RWPE1 (cell line): ENCODE results near the gene DNAH1.

ENCODE experiments used
- CTCF ChIA-PET: fragments of 350-600 bp; sonication (Branson Sonifier 250); formaldehyde crosslinking; extraction: SDS; loops from one replicate; lab custom pipeline; 2021; lab: Yijun Ruan, JAX
- POLR2A ChIA-PET: fragments of 400-600 bp; formaldehyde crosslinking; extraction: SDS; loops from one replicate; lab custom pipeline; 2020; ENCODE audit warnings: antibody characterized with exemption; ENCODE audit not compliant: low non-redundant PET; lab: Yijun Ruan, JAX
- DNase-seq: peaks from one replicate; pipeline ENCODE4 v3.0.0; 2012; ENCODE audit warnings: low spot score
- H3K27ac ChIP-seq: fragments of 450-650 bp; 2 replicates; pipeline ENCODE4 v1.5.1; 2017
- TF ChIP-seq, protein P1 (sequence below): fragments of 450-650 bp; conservative IDR thresholded peaks from 2 replicates; pipeline ENCODE4 v1.5.1; 2017; ENCODE audit warnings: low read depth, mild to moderate bottlenecking

Gene DNAH1

DNA sequence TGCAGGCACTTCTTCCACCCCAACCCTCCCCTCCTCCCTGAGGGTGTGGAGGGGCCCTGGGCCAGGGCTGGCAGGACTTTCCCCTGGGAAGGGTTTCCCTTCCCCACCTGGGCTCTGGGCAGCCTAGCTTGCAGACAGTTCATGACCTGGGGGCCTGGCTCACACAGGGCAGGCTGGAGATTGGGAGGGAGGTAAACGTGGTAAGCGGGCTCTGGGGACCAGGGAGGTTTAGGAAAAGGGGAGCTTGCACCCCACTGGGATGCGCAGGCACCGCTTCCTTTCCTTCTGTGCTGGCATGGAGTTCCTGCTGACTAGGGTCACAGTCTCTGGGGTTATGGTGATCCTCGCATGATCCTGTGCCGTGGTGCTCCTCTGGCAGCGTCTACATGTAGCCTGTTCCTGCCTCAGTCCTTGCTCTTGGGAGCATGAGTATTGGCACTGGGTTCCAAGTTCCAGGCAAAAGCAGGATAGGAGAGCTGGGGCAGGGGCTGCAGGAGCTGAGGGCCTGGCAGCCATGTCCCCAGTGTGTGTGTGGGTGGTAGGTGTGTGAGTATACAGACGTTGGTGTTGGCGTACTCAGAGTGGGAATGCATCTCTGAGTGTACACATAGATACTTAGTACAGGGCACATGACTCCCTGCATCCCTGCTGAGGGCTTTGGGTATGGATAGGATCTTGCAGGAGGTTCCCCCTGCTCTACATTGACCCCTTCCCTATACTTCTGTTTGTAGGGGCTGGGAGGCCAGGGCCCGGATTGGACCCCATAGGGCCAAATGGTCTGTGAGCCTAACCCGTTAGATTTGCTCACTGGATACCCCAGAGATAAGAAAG lies 21.6 kb upstream of the DNAH1 start:
- no peak overlapping the region for H3K27ac ChIP-seq
- ChIA-PET POLR2A (no interaction called here), CTCF (interaction anchor here (0.6 kb wide), 1 partner anchor 34 kb away, joined by 3 read pairs; no protein-coding TSS in a partner anchor)
- no peak for DNase-seq
- TF ChIP-seq, protein P1, sequence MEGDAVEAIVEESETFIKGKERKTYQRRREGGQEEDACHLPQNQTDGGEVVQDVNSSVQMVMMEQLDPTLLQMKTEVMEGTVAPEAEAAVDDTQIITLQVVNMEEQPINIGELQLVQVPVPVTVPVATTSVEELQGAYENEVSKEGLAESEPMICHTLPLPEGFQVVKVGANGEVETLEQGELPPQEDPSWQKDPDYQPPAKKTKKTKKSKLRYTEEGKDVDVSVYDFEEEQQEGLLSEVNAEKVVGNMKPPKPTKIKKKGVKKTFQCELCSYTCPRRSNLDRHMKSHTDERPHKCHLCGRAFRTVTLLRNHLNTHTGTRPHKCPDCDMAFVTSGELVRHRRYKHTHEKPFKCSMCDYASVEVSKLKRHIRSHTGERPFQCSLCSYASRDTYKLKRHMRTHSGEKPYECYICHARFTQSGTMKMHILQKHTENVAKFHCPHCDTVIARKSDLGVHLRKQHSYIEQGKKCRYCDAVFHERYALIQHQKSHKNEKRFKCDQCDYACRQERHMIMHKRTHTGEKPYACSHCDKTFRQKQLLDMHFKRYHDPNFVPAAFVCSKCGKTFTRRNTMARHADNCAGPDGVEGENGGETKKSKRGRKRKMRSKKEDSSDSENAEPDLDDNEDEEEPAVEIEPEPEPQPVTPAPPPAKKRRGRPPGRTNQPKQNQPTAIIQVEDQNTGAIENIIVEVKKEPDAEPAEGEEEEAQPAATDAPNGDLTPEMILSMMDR, result no peak

- no peak for DNase-seq
- POLR2A ChIA-PET, result no interaction called here
- CTCF ChIA-PET, result no interaction called here
- H3K27ac ChIP-seq, result no peak overlapping the region
- TF ChIP-seq, protein P1, result no peak
Measured at GRCh38 chr3:52295671-52296208, 20.4 kb upstream of the DNAH1 start.

- H3K27ac ChIP-seq, result no peak overlapping the region
- no peak for DNase-seq
- CTCF ChIA-PET, result interaction anchor here (0.8 kb wide), 1 partner anchor 42 kb away, joined by 3 read pairs; no protein-coding TSS in a partner anchor
- TF ChIP-seq, protein P1, result no peak
- POLR2A ChIA-PET, result no interaction called here
Measured at GRCh38 chr3:52297242-52298148, 18.6 kb upstream of the DNAH1 start.

DNA sequence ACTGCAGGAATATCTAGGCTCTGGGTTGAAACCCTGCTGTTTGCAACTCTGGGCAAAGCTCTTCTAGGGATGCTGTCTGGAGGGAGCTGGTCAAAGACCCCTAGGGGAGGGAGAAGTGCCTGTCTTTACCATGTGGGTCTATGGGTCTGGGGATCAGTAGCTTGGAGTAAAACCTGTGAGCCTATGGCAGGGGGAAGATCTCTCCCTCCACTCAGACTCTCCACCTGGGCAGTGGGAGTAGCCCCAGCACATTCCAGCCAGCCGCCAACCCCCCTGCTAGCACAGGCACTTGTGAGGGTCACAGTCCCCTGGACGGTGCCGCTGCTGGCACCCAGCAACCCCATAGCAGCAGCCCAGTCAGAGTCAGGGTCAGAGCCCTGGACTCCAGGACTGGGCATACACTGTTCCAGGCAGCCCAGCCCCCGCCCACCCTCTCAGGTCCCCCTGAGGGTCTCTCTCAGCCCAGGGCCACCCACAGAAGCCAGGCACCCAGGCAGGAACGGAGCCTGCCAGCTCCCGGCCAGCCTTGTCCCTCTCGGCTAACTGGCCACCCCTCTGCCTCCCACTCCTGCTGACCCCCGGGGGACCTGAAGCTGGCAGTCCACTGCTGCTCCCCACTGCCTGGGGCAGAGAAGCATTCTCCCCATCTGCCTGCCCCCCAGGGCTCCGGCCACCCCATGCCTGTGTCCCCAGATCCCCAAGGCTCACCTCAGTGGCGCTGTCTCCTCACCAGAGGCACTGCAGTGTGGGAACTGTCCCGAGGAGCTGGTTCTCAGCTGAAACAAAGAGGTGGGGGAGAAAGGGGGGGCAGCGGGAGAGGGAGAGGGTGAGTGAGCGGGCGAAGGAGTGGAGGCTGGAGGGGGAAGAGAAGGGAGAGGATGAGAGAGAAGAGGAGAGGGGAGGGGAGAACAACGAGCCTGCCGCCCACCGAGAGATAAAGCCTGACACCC lies 17.7 kb upstream of the DNAH1 start:
- TF ChIP-seq, protein P1, result no peak
- ChIA-PET CTCF (no interaction called here), POLR2A (interaction anchor here (0.6 kb wide), 1 partner anchor 64 kb away, joined by 3 read pairs; no protein-coding TSS in a partner anchor)
- H3K27ac ChIP-seq, result no peak overlapping the region
- no peak for DNase-seq

DNA sequence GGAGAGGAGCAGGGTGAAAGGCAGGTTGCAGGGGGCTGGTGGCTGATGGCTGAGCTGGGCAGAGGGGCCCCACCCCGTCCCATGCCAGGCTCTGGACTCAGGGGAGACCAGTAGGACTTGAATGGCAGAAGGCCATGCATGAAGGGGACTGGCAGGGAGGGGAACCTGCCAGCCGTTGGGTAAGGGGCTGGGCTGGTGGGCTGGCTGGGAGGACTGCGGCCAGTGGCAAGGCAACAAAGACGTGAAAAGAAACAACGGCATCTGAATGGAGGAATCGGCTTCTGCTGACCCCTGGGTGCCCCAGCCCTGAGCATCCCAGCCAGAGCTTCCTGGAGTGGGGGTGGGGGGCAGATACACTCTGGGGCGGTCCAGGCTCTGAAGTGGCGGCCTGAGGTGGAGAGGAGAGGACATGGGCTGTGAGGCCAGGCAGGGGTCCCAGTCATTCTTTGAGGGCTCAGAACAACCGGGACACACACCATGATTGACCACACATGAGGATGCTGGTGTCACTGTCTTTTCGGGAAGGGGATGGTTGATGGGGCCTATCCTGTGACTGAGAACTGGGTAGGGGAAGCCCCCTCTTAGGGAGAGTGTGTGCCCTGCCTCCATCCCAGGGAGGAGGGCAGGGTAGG lies 16.8 kb upstream of the DNAH1 start:
- ChIA-PET CTCF (no interaction called here), POLR2A (no interaction called here)
- TF ChIP-seq, protein P1, result no peak
- DNase-seq, result no peak
- H3K27ac ChIP-seq, result no peak overlapping the region
